Hepatocyte (in vitro differentiated cells): Measurements from ENCODE around the gene HOXB7. TPM values are rescaled to one million over a fixed set of nuclear protein-coding genes. Genes with fewer than 3 reads are reported as not detected.

Experiments
- DNase-seq: peaks from one replicate; pipeline ENCODE4 v3.0.0-alpha.2; 2016; ENCODE audit warnings: low spot score
- H2AFZ ChIP-seq: fragments of 200-600 bp; sonication (generic); 2 replicates; pipeline ENCODE4 v1.6.0; 2016; ENCODE audit warnings: antibody characterized with exemption, mild to moderate bottlenecking
- H3K27ac ChIP-seq: fragments of 200-600 bp; sonication (generic); 2 replicates; pipeline ENCODE4 v1.5.1; 2016; ENCODE audit warnings: mild to moderate bottlenecking
- H3K27me3 ChIP-seq: fragments of 200-600 bp; sonication (generic); 2 replicates; pipeline ENCODE4 v1.6.1; 2016
- H3K36me3 ChIP-seq: fragments of 200-600 bp; sonication (generic); replicated peaks from 2 replicates; pipeline ENCODE4 v1.5.1; 2016; ENCODE audit warnings: low read depth; ENCODE audit not compliant: insufficient read depth
- H3K4me1 ChIP-seq: fragments of 200-600 bp; sonication (generic); 2 replicates; pipeline ENCODE4 v1.5.1; 2016; ENCODE audit warnings: mild to moderate bottlenecking, moderate library complexity; ENCODE audit not compliant: insufficient read depth
- H3K4me2 ChIP-seq: fragments of 200-600 bp; sonication (generic); 2 replicates; pipeline ENCODE4 v1.6.0; 2016
- H3K4me3 ChIP-seq: fragments of 200-600 bp; sonication (generic); 2 replicates; pipeline ENCODE4 v1.5.1; 2016; ENCODE audit warnings: mild to moderate bottlenecking
- H3K79me2 ChIP-seq: fragments of 200-600 bp; sonication (generic); 2 replicates; pipeline ENCODE4 v1.6.0; 2017; ENCODE audit warnings: mild to moderate bottlenecking
- H3K9me2 ChIP-seq: fragments of 200-600 bp; sonication (generic); replicated peaks from 2 replicates; pipeline ENCODE4 v1.6.0; 2017; ENCODE audit warnings: mild to moderate bottlenecking; ENCODE audit not compliant: insufficient read depth
- H3K9me3 ChIP-seq: fragments of 200-600 bp; sonication (generic); 2 replicates; pipeline ENCODE4 v1.5.1; 2016; ENCODE audit warnings: low read depth, mild to moderate bottlenecking
- H4K20me1 ChIP-seq: fragments of 200-600 bp; sonication (generic); 2 replicates; pipeline ENCODE4 v1.6.0; 2016; ENCODE audit warnings: mild to moderate bottlenecking; ENCODE audit not compliant: insufficient read depth, poor library complexity, severe bottlenecking
- CTCF ChIP-seq: fragments of 200-600 bp; sonication (generic); IDR thresholded peaks from 2 replicates; pipeline ENCODE4 v1.5.1; 2016; ENCODE audit warnings: antibody characterized with exemption, mild to moderate bottlenecking; ENCODE audit not compliant: poor library complexity
- EZH2 ChIP-seq: fragments of 200-600 bp; sonication (generic); IDR thresholded peaks from 2 replicates; pipeline ENCODE4 v1.6.1; 2016; ENCODE audit warnings: antibody characterized with exemption, mild to moderate bottlenecking, borderline replicate concordance
- EZH2phosphoT487 ChIP-seq: fragments of 200-600 bp; sonication (generic); IDR thresholded peaks from one replicate; pipeline ENCODE4 v1.6.1; 2018; ENCODE audit warnings: antibody characterized with exemption, mild to moderate bottlenecking, low read depth, moderate library complexity; ENCODE audit not compliant: unreplicated experiment, severe bottlenecking
- WGBS: methylation state at CpG from one replicate; pipeline ENCODE4 v1.1.6; 2016; ENCODE audit warnings: low lambda C conversion rate; ENCODE audit errors: missing lambda C conversion rate; 5-methylcytosine and 5-hydroxymethylcytosine counted together
- polyA plus RNA-seq: library from polyadenylated mRNA; unstranded; fragments of >200 nt; fragmentation: Nextera tagmentation; extraction: Ambion mirVana; gene quantifications from 2 replicates; pipeline ENCODE4 v1.2.1, GENCODE V29; 2016
- total RNA-seq: library from RNA; depleted of rRNA; stranded (reverse); fragments of >200 nt; gene quantifications from 2 replicates; pipeline ENCODE4 v1.2.3, GENCODE V29; 2014

HOXB7 gene
- total and polyA plus RNA-seq, 2 experiments from 2014 or later: 4.1 to 13.7 TPM

GRCh38 chr17:48571826-48572417, 38.9 kb downstream of the HOXB7 start:
- TF ChIP-seq EZH2 (no peak), CTCF (no peak), EZH2phosphoT487 (no peak)
- Histone ChIP-seq H3K9me3 (no peaks in the 10 kb centered on the region), H3K27ac (peak overlapping the region; percentile 72), H3K36me3 (no peaks in the 10 kb centered on the region), H3K4me1 (peaks cover 14% of the 10 kb centered on the region), H4K20me1 (no peaks in the 10 kb centered on the region), H3K4me3 (no peak overlapping the region), H2AFZ (no peak overlapping the region), H3K4me2 (peak overlapping the region; percentile 91), H3K27me3 (peaks cover 100% of the 10 kb centered on the region), H3K9me2 (no peaks in the 10 kb centered on the region), H3K79me2 (peaks cover 20% of the 10 kb centered on the region)
- no peak for DNase-seq
- 41% methylated on average over 1 of the region's 1 CpG for WGBS

- no peak overlapping the region for H2AFZ ChIP-seq
- H3K4me1 ChIP-seq: peaks cover 14% of the 10 kb centered on the region
- no peaks in the 10 kb centered on the region for H3K9me2 ChIP-seq
- TF ChIP-seq CTCF (no peak), EZH2 (peak; percentile 23), EZH2phosphoT487 (no peak)
- H3K36me3 ChIP-seq: no peaks in the 10 kb centered on the region
- WGBS: 14% methylated on average over 26 of the region's 26 CpGs
- peaks cover 20% of the 10 kb centered on the region for H3K79me2 ChIP-seq
- H3K27me3 ChIP-seq: peaks cover 100% of the 10 kb centered on the region
- no peak overlapping the region for H3K4me3 ChIP-seq
- no peak for DNase-seq
- peak overlapping the region; percentile 91 for H3K4me2 ChIP-seq
- peak overlapping the region; percentile 72 for H3K27ac ChIP-seq
- no peaks in the 10 kb centered on the region for H3K9me3 ChIP-seq
- no peaks in the 10 kb centered on the region for H4K20me1 ChIP-seq
Measured at GRCh38 chr17:48571024-48571818, 39.6 kb downstream of the HOXB7 start.

- H3K27me3 ChIP-seq: peaks cover 100% of the 10 kb centered on the region
- H3K9me2 ChIP-seq: no peaks in the 10 kb centered on the region
- H3K4me1 ChIP-seq: peaks cover 14% of the 10 kb centered on the region
- H3K4me2 ChIP-seq: peak overlapping the region; percentile 91
- no peak for TF ChIP-seq EZH2phosphoT487
- no peak for TF ChIP-seq CTCF
- peak; percentile 72 for TF ChIP-seq EZH2
- 5% methylated on average over 19 of the region's 19 CpGs for WGBS
- H4K20me1 ChIP-seq: no peaks in the 10 kb centered on the region
- peak overlapping the region; percentile 72 for H3K27ac ChIP-seq
- peaks cover 20% of the 10 kb centered on the region for H3K79me2 ChIP-seq
- no peak for DNase-seq
- H2AFZ ChIP-seq: no peak overlapping the region
- no peaks in the 10 kb centered on the region for H3K9me3 ChIP-seq
- H3K36me3 ChIP-seq: no peaks in the 10 kb centered on the region
- no peak overlapping the region for H3K4me3 ChIP-seq
Measured at GRCh38 chr17:48570325-48571023, 40.3 kb downstream of the HOXB7 start.
